Hematopoietic multipotent progenitor cell treated with erythropoietin and hydrocortisone succinate and interleukin-3 and kit ligand, for 8 days (in vitro differentiated cells): ENCODE measurements around the gene PLAAT2.
"Not testable (repeated sequence)": the region's sequence is repeated elsewhere in the genome, so short reads cannot be mapped to it uniquely, and the experiment has no call there.

Source experiments
- DNase-seq: peaks from one replicate; pipeline ENCODE4 v3.0.0-alpha.2; 2015

The PLAAT2 gene

GRCh38 chr11:63563201-63564055 lies at the start of gene PLAAT2:
PLAAT2 (minus strand) TSS chr11:63563379; CDS start chr11:63563324, 55 bp downstream.
- DNase-seq: no peak

- DNase-seq: no peak
These were observed 49.0 kb upstream of the PLAAT2 start for GRCh38 chr11:63612181-63612580.

GRCh38 chr11:63611395-63611747 lies 48.2 kb upstream of the PLAAT2 start:
- no peak for DNase-seq

- DNase-seq: no peak
These were observed 47.6 kb upstream of the PLAAT2 start for GRCh38 chr11:63610604-63611394.

GRCh38 chr11:63609971-63610580 lies 46.9 kb upstream of the PLAAT2 start:
- DNase-seq: no peak

GRCh38 chr11:63609536-63609935 lies 46.4 kb upstream of the PLAAT2 start:
- DNase-seq: no peak

- no peak for DNase-seq
These were observed 45.5 kb upstream of the PLAAT2 start for GRCh38 chr11:63608353-63609345.

GRCh38 chr11:63603180-63603518 lies 40.0 kb upstream of the PLAAT2 start:
- DNase-seq: no peak

GRCh38 chr11:63602290-63603179 lies 39.4 kb upstream of the PLAAT2 start:
- not testable (repeated sequence) for DNase-seq

GRCh38 chr11:63599211-63600122 lies 36.3 kb upstream of the PLAAT2 start:
- DNase-seq: no peak

GRCh38 chr11:63598556-63598955 lies 35.4 kb upstream of the PLAAT2 start:
- DNase-seq: no peak

GRCh38 chr11:63595296-63595695 lies 32.1 kb upstream of the PLAAT2 start:
- DNase-seq: no peak

GRCh38 chr11:63592975-63593395 lies 29.8 kb upstream of the PLAAT2 start:
- DNase-seq: peak; percentile 25

- no peak for DNase-seq
These were observed 27.0 kb upstream of the PLAAT2 start for GRCh38 chr11:63590024-63590788.

- DNase-seq: no peak
These were observed 25.8 kb upstream of the PLAAT2 start for GRCh38 chr11:63589000-63589399.

GRCh38 chr11:63586451-63587166 lies 23.4 kb upstream of the PLAAT2 start:
- no peak for DNase-seq

- DNase-seq: no peak
These were observed 20.1 kb upstream of the PLAAT2 start for GRCh38 chr11:63583357-63583677.

- DNase-seq: not testable (repeated sequence)
These were observed 18.0 kb upstream of the PLAAT2 start for GRCh38 chr11:63581224-63581623.

GRCh38 chr11:63578882-63579281 lies 15.7 kb upstream of the PLAAT2 start:
- DNase-seq: not testable (repeated sequence)
